GM18517 (cell line): Measurements from ENCODE around the gene SLC25A6.
"Not testable (repeated sequence)": the region's sequence is repeated elsewhere in the genome, so short reads cannot be mapped to it uniquely, and the experiment has no call there.

ENCODE experiments used
- ATAC-seq: cut with Tn5 transposase; IDR thresholded peaks from one replicate; pipeline ENCODE4 v1.9.1; 2021; ENCODE audit warnings: mild to moderate bottlenecking, moderate library complexity; ENCODE audit not compliant: unreplicated experiment

SLC25A6 gene

DNA sequence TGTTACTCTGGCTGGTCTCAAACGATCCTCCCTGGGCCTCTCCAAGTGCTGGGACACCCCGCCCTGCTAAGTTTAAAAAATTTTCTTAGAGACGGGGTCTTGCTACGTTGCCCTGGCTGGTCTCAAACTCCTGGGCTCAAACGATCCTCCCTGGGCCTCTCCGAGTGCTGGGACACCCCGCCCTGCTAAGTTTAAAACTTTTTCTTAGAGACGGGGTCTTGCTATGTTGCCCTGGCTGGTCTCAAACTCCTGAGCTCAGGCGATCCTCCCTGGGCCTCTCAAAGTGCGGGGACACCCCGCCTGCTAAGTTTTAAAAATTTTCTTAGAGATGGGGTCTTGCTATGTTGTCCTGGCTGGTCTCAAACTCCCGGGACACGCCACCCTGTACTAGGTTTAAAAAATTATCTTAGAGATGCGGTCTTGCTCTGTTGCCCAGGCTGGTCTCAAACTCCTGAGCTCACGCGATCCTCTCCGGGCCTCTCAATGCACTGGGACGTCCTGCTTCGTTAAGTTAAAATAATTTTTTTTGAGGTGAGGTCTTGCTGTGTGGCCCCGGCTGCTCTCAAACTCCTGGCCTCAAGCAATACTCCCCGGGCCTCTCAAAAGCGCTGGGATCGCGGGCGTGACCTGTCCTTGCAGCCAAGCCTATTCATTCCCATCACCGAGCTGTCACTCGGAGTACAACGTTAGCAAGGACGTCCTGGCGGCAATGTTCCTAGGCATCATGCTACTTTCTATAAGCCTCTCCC lies 1.1 kb downstream of the SLC25A6 start:
- ATAC-seq, result no peak

DNA sequence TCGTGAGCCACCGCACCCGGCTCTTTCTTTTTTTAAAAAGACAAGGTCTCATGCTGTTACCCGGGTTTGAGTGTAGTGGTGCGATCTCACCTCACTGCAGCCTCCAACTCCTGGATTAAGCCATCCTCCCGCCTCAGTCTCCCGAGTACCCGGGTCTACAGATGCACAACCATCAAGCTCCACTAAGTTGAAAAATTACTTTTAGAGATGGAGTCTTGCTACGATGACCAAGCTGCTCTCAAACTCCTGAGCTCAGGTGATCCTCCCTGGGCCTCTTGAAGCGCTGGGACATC lies 2.0 kb downstream of the SLC25A6 start:
- no peak for ATAC-seq

DNA sequence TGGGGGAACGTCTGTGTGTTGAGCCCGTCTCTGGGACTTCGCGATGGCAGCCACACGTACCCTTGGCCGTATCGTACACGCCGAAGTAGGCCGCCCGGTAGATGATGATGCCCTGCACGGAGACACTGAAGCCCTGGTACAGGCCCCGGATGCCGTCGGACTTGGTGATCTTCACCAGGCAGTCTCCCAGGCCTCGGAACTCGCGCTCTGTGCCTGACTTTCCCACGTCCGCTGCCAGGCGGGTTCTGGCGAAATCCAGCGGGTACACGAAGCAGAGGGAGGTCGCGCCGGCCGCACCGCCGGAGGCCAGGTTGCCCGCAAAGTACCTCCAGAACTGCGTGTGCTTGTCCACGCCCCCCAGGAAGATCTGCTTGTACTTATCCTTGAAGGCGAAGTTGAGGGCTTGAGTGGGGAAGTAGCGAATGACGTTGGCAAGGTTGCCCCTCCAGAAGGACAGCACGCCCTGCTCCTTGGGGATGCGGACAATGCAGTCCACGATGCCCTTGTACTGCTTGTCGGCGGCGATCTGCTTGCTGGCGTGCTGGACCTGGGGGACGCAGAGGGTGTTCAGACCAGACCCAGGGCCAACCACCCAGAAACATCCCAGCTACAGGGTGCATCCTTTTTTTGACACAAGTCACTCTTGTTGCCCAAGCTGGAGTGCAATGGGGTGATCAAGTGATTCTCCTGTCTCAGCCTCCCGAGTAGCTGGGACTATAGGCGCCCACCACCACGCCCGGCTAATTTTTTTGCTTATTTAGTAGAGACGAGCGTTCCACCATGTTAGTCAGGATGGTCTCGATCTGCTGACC lies 2.5 kb downstream of the SLC25A6 start:
- no peak for ATAC-seq

DNA sequence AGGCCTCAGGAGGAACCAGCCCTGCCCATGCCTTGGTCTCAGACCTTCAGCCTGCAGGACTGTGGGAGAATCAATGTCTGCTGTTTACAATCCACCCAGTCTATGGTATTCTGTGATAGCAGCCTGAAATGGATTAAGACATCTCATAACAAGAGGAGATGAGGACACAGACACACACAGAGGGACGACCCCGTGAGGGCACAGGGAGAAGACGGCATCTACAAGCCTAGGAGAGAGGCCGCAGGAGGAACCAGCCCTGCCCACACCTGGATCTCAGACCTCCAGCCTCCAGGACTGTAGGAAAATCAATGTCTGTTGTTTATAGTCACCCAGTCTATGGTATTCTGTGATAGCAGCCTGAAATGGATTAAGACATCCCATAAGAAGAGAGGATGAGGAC lies 3.3 kb downstream of the SLC25A6 start:
- no peak for ATAC-seq

DNA sequence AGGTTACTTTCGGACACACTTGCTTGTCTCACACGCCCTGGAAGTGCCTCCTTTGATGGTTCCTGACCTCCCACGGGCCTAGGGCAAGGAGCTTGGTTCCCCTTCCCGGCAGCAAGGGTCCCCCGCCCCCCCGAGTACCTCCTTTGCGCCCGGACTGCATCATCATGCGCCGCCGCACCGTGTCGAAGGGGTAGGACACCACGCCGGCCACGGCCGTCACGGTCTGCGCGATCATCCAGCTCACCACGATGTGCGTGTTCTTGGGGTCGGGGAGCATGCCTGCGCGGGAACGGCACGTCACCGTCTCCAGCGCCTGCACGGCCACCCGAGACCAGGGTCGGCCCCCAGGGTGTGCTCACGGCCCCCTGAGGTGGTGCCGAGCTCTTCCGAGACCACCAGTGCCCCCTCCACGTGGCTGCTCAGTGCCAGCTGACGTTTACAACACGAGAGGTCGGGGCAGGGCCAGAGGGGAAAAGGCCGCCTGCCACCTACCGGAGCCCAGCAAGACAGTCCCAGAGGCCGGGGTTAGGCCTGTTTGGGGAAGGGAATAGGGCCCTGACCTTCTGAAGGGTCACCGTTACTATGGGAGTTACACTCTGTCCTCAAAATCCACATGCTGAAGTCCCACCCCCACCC lies 4.7 kb downstream of the SLC25A6 start:
- no peak for ATAC-seq

DNA sequence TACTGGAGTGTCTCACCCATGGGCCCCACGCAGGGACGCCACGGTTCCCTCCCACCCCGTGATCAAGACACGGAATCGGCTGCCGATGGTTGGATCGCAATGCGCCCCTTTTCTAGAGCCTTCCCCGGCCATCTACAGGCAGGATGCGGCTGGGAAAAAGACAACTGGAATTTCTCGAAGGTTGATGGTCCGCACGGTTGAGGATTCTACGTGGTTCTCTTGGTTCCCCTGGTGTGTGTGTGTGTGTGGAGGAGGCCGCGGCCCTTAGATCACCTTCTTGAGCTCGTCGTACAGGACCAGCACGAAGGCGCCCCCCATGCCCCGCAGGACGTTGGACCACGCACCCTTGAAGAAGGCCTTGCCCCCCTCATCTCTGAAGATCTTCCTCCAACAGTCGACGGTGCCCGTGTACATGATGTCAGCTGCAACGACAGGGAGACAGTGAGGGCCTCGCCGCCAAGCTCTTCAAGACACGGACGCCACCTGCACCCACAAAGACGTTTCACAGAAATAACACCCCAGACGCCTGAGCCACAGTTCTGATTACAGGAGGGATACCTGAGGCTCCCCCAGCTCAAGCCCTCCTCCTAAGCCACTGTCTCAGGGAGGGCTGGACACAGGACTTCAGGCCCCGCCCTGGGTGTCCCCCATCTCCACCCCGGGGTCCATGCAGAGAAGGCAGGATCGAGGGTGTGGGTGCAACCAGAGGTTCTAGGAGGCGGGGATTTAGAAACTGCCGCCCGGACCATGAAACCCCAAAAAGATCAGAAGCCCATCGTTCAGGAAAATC lies 5.4 kb downstream of the SLC25A6 start:
- ATAC-seq, result no peak

DNA sequence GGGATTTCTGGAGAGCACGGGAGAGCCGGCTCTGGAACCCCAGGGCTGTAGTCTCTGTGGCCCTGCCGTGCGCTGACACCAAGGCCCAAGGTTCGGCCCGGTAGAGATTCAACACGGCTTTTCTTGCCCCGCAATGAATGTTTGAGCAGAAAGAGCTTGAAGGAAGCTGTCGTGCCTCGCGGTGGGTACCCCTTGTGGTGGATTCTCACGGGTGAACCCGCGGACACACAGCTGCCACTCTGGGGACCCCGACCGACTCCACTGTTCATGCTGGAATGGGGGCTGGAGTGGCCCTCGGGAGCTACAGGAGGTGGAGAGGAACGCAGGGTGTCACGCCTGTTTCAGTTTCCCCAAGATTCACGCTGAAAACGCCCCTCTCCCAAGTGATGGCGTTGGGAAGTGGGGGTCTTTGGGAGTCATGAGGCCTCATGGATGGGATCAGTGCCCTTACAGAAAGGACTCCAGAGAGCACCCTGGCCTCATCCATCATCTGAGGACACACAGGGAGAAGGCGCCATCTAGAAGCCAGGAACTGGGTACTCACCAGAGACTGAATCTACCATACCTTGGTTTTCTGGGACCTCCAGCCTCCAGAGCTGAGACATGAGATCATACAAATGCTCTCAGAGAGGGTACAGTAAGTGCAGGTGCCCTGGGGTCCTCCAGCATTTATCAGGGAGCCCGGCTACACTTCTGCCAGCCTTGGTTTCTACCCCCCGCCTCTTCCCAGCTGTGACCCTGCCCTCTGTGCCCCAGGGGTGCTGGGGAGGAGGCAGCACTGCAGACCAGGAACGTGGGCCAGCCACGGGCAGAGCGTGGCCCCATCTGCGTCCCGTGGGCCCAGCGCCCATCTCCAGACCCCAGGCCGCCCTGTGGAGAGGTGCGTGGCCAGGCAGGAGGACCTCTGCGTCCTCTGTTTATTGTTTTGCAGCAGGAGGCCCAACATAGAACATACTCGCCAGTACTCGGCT lies 6.4 kb downstream of the SLC25A6 start:
- no peak for ATAC-seq

DNA sequence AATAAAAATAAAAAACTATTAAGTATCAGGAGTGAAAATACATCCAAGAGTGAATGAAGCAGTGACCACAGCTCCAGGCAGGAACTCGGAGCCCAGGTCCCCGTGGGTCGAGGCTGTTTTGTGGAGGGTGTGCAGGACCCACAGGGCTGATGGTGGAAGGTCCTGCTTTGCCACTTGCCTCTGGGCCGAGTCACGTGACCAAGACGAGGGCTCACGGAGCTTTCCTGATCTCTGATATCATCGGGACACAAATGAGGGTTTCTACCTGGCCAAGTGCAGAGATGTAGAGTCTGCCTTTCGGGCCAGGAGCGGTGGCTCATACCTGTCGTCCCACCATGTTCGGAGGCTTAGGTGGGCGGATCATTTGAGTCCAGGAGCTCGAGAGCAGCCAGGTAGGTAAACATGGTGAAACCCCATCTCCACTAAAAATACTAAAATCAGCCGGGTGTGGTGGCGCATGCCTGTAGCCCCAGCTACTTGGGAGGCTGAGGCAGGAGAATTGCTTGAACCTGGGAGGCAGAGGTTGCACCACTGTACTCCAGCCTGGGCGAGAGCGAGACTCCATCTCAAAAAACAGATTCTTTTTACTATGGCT lies 7.2 kb downstream of the SLC25A6 start:
- no peak for ATAC-seq

DNA sequence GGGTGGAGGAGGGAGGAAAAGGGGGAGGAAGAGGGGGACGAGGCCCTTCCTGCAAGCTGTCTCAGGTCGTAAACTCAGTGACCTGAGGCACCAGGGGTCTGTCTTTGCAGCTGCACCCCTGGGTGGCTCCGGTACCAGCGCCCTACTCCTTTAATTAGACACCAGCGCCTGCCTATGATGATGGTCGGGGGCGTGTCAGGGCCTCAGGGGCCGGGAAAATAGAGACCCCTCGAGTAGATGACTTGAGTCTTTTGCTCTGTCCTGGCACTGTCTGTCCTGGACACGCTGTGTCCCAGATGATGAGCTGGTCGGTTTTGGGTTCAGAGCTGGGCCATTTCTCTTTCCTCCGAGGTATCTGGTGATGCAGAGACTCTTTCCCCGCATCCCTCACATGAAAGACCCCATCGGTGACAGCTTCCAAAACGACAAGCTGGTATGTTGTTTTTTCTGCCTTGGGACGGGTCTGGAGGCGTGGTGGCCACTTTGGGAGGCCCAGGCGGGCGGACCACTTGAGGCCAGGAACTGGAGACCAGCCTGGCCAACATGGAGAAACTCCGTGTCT lies 11.2 kb downstream of the SLC25A6 start:
- ATAC-seq, result no peak

DNA sequence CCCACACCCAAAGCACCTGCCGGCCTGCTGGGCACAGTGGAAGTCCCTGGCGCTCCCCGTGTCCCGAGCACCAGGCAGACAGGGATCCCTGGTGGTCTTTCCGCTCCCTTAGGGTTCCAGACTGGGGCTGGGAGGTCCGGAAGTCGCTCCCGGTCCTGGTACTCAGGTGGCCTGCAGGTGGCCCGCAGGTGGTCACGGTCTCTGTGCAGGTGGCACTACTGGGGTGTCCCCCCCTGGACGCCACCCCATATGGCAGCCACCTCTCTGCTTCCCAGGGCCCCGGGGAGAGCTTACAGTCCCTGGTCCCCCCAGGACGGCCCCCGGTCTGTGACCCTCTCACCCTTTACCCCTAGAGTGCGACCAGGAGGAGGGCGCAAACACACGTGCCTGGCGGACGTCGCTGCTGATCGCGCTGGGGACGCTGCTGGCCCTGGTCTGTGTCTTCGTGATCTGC lies 13.6 kb downstream of the SLC25A6 start:
- no peak for ATAC-seq

DNA sequence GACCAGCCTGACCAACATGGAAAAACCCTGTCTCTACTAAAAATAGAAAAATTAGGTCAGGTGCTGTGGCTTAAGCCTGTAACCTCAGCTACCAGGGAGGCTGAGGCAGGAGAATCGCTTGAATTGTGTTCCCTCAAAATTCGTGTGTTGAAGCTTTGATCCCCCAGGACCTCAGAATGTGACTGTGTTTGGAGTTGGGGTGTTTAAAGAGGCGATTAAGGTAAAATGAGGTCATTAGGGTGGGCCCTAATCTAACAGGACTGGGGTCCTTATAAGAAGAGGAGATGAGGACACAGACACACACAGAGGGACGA lies 23.6 kb downstream of the SLC25A6 start:
- no peak for ATAC-seq

DNA sequence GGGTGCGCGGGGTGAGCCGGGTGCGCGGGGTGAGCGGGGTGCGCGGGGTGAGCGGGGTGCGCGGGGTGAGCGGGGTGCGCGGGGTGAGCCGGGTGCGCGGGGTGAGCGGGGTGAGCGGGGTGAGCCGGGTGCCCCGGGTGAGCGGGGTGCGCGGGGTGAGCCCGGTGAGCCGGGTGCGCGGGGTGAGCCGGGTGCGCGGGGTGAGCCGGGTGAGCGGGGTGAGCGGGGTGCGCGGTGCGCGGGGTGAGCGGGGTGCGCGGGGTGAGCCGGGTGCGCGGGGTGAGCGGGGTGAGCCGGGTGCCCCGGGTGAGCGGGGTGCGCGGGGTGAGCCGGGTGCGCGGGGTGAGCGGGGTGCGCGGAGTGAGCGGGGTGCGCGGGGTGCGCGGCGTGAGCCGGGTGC lies 25.6 kb downstream of the SLC25A6 start:
- ATAC-seq, result not testable (repeated sequence)

DNA sequence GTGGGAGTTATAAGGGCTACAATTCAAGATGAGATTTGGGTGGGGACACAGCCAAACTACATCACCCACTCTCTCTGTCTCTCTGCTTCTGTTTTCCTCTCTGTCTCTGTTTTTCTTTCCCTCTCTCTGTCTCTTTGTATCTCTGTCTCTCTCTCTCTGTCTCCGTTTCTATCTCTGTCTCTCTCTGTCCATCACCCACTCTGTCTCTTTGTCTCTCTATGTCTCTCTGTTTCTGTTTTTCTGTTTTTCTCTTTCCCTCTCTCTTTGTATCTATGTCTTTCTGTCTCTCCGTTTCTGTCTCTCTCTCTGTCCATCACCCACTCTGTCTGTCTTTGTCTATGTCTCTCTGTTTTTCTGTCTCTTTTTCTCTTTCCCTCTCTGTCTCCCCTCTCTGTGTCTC lies 30.0 kb downstream of the SLC25A6 start:
- ATAC-seq, result no peak

DNA sequence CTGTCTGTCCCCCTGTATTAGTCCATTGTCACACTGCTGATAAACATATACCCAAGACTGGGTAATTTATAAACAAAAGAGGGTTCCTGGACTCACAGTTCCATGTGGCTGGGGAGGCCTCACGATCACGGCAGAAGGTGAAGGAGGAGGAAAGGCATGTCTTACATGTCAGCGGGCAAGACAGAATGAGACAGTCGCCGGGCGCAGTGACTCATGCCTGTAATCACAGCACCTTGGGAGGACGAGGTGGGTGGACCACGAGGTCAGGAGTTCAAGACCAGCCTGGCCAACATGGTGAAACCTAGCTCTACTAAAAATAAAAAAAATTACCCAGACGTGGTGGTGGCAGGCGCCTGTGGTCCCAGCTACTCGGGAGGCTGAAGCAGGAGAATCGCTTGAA lies 30.6 kb downstream of the SLC25A6 start:
- no peak for ATAC-seq

DNA sequence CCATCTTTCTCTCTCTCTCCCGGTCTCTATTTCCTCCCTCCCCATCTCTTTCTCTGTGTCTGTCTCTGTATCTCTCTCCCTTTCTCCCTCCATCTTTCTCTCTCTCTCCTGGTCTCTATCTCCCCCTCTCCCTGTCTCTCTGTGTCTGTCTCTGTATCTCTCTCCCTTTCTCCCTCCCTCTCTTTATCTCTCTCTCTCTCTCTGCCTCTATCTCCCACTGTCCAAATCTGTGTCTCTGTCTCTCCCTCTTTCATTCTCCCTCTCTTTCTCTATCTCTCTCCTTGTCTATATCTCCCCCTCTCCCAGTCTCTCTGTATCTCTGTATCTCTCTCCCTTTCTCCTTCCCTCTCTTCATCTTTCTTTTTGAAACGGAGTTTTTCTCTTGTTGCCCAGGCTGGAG lies 31.7 kb downstream of the SLC25A6 start:
- ATAC-seq, result no peak

DNA sequence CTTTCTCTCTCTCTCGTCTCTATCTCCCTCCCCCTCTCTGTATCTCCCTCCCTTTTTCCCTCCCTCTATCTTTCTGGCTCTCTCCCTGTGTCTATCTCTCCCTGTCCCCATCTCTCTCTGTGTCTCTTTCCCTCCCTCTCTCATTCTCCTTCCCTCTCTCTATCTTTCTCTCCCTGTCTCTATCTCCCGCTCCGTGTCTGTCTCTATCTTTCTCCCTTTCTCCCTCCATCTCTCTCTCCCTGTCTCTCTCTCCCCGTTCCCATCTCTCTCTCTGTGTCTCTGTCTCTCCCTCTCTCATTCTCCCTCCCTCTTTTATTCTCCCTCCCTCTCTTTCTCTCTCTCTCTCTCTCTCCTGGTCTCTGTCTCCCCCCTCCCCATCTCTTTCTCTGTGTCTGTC lies 32.4 kb downstream of the SLC25A6 start:
- no peak for ATAC-seq

DNA sequence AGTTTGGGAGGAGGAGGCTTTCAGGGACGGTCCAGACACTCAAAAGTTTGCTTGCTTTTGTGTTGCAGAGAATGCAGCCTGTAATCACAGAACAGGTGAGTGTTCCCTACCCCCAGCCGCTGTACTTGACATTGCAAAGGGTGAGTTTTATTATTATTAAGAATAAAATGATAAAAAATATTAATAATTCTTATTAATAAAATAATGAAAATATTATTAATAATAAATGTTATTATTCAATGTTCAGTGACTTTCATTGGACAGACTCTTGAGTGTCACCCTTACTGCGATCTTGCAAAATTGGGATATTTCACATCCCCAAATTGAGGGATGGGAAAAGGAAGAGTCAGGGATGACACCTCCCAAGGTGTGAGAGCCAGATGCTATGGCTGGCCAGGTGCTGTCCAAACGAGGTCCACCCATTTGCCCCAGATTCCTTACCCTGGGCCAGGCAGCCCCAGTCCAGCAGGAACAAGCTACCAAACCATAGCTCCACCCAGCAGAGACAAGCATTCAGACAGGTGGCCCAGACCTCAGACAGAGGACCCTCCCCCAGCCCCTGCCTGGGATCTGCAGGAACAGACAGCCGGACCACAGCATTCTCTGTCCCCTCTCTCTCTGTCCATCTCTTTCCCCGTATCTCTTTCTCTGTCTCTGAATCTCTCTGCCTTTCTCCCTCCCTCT lies 33.0 kb downstream of the SLC25A6 start:
- ATAC-seq, result no peak

DNA sequence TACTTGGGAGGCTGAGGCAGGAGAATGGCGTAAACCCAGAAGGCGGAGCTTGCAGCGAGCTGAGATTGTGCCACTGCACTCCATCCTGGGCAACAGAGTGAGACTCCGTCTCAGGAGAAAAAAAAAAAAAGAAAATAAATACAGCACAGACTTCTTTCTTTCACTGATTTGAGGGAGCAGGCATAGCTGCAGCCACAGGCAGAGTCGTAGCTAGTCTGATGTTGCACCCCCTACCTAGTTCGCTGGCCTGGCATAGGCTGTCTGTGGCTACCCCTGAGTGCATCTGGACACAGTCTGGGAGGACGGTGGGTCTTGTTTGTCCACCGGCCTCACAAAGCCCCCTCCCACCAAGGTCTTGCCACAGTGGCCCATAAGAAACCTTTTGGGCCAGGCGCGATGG lies 33.9 kb downstream of the SLC25A6 start:
- ATAC-seq, result no peak
